GM19025 (cell line): ENCODE results near the gene IL16.

Source experiments
- ATAC-seq: cut with Tn5 transposase; IDR thresholded peaks from one replicate; pipeline ENCODE4 v1.9.1; 2021; ENCODE audit warnings: mild to moderate bottlenecking, low read depth, moderate library complexity; ENCODE audit not compliant: unreplicated experiment

Gene IL16

GRCh38 chr15:81304226-81304625, 107.5 kb downstream of the IL16 start:
- ATAC-seq = no peak

GRCh38 chr15:81308260-81308659, 111.6 kb downstream of the IL16 start:
- no peak for ATAC-seq

- no peak for ATAC-seq
Measured at GRCh38 chr15:81309647-81310450, 113.2 kb downstream of the IL16 start.

DNA sequence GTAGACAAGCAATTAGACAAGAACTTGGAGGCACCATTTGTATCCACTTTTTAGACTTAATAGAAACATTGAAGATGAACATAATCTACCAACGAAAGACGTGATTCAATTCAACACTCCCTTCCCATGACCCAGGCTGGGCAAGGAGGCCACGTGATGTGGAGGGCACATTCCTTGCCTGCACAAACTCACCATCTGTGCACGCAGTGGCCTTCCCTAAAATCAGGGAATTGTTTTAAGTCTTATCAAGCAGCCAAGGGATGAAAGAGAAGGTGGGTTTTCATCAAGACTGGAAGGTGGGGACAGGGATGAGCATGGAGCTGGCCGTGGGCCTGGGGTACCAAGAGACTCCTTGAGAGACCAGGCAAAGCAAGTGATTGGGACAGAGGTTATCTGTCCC, 113.8 kb downstream of the IL16 start:
- no peak for ATAC-seq

DNA sequence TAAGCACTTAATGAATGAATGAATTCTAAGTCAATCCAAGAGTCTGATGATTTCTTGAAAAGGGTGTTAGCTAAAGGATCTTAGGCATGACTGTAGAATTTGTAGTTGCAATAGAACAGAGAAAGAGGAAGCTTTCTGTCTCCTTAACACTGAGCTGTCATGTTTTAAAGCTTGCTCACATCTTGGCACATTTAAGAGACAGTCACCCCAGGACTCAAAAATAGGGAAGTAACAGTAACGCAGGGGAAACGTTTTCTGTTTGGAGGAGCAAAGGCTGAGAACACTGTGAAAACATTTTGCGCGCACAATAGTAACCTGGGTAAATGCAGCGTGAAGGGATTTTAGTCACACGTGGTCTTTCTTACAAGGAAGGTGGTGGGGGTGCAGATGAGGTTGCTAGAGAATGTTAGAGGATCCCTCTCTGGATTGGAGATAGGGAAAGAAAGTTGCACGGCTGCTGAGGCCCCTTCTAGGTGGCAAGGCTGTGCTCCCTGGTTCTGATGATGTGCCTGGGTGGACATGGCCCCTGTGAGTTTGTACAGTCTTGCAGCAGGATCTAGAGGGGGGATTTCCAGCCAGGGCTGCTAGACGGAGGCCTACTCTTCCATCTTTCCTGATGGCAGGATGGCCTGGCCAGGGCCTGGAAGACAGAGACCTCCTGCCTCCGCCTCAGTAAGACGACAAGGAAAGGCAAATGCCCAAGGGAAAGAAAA, 115.2 kb downstream of the IL16 start:
- ATAC-seq = no peak

- no peak for ATAC-seq
Measured at GRCh38 chr15:81312790-81313543, 116.3 kb downstream of the IL16 start.

DNA sequence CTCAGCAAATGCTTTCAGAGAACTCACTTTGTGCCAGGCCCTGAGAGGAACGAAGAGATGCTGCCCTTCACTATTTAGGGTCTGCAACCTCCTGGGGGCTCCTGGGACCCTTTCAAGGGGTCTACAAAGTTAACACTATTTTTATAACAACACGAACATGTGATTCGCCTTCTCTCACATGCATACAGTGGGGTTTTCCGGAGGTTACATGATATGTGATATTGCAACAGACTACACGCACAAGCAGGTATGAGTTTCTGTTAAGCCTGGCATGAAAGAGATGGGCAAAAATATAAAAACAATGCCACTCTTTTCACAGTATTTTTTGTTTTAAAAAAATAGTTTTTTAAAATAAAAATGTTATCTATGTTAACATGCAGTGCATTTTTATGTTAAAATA, 117.0 kb downstream of the IL16 start:
- ATAC-seq = no peak

DNA sequence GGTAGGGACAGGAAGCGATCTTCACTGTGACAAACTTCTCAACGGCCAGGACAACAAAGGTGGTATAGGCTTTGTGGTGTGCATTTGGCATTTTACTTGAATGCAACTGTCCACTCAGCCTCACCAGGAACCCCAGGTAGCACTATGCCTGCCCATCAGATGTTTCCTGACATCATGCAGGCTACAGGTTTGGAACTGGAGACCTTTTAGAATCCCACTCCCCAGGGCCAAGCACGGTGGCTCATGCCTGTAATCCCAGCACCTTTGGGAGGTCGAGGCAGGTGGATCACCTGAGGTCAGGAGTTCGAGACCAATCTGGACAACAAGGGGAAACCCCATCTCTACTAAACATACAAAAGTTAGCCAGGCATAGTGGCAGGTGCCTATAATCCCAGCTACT, 117.7 kb downstream of the IL16 start:
- no peak for ATAC-seq

GRCh38 chr15:81315452-81316175, 118.9 kb downstream of the IL16 start:
- no peak for ATAC-seq

DNA sequence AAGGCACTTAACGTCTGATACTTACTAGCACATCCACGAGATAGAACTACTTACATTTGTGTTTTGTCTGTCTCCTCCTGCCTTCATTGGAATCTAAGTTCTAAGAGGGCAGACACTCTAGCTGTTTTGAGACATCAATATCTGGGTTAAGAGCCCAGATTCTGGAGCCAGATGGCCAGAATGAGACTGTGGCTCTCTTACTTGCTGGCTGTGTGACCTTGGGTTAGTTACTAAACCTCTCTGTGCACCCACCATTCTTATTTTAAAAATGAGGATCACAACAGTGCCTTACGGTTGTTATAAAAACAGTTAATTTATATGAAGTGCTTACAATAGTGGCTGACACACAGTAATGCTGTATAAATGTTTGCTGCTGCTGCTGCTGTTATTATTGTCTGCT, 119.6 kb downstream of the IL16 start:
- ATAC-seq = no peak

GRCh38 chr15:81317642-81318017, 121.0 kb downstream of the IL16 start:
- no peak for ATAC-seq

DNA sequence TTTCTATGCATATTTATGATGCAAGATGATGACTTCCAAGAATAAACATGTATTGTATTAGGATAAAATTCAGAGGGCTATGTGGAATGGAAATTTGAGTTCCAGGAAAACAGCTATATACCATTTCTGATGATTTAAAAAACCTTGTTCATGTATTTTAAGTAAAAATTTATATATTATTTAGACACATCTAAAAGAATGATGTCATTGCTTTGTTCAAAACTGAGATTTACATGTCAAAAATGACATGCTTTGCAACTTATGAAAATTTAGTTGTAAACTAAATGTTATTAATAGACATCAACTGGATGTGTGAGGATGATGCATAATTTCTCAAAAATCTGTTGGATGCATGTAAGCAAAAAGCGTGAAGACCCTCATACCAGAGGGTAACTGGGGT, 125.0 kb downstream of the IL16 start:
- no peak for ATAC-seq

DNA sequence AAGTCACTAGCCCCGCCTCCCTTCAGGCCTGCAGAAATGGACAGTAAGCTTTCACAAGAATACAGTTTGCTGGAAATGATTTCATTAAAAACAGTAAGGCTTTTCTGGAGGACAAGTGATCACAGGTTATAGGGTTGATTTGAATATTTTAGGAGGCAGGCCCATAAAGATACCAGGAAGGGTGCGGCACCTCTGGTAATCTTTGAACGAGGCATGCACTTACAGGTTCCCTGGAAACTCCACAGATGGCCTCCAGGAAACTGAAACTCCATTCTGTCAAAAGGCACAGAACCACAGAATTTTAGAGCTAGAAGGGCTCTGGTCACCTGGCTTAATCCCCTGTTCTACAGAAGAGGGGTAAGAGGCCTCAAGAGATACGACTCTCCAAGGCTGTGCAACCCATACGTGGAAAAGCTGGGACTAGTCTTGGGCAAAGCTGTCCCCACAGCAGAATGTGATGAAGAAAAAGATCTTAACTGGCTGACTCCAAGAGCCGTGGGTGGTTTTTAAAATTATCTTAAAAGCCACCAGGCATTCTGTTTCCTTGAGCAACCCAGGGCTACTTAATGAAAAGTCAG, 126.1 kb downstream of the IL16 start:
- no peak for ATAC-seq

- ATAC-seq = no peak
Measured at GRCh38 chr15:81323559-81323943, 126.9 kb downstream of the IL16 start.

DNA sequence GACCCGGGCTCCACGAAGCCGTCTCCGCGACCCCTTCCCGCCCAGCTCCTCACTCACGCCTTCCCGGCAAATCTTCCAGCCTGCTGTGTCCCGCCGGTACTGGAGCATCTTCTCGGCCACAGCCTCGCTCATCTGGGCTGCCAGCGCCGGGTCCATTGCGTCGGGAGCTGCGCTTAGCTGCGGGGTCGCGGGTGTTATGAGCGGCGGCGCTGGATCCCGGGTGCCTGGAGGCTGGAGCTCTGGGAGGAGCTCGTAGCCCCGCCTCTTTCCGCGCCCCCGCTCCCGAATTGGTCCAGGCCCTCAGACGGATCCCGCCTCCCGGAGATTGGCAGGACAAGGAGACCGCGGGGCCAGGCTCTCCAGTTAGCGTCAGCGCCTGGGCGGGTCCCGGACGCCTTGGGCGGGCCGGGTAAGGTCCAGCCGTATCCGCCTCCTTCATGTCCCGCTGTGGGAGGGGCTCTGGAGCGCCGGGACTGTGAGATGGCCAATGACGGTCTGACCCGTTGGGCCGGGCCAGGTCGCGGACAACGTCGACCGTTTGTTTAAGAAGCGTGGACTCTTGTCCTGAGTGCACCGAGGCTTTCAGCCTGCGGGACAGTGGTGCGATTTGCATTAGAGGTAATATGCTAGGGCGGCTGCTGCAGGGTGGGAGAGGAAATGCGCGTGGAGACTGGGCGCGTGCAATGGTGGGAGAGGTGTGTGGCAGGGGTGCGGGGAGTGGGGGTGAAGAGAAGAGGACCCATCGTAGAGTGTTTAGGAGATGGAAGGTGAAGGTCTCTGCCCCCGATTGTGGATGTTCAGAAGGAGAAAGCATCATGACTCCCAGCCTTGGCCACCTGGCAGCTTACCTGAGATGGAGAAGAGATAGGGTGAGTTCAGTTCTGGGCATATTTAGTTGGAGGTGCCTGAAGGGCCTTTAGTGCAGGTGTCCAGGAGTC, 127.5 kb downstream of the IL16 start, which contains the start of gene STARD5:
TSS of gene STARD5 (minus strand) at position 198 of the 938 bp plus-strand sequence. CDS start at position 156, 42 bp downstream.
- ATAC-seq = peak; percentile 100

DNA sequence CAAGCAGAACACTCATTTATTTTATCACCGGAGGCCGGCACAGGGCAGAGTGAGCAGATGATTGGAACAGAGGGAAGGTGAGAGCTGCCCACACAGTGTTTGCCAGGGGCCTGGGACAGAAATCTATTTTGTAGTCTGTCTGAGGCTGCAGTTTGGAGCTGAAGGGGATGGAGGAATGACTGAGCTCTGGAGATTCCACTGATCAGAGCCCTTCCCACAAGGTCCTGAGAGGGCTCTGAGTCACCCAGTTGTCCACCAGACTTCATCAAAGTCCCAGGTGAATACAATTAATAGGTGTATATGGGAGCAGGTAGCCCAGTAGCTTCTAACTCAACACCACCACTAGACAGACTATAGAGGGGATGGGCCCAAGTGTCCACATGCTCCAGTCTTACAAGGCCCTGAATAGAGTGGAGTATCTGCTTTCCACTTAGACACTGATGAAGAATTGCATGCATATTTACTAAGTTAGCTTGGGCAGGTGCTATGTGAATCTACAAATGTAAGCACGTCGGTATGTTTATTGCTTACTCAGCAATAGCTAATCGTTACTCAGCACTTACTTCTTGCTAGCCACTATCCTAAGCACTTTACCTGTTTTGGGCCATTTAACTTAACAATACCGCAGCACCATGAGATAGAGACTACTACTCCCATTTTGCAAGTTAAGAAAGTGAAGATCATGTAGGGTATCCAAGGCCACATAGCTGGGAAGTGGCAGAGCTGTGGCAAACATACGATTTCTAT, 130.0 kb downstream of the IL16 start:
- no peak for ATAC-seq

DNA sequence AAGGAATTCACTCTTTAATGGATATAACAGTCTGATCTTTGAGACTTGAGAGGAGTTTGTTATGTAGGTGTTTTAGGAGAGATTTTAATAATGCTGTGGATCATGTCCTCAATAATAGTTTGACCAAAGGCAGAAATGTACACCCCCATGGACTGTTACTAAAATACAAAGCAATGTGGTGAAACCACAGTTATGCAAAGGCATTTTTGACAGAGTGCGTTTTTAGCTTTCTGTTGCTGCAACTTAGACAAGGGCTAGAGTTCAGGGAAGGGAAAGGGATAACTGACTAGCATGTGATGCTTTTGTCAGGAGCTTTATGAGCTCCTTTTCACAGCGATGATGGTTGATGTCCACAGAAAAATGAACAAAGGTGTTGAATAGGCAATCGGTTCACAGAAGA, 130.8 kb downstream of the IL16 start:
- ATAC-seq = no peak

- no peak for ATAC-seq
Measured at GRCh38 chr15:81329446-81329845, 132.8 kb downstream of the IL16 start.
